ENCODE measurements around the gene WDR87.

WDR87 gene

GRCh38 chr19:37905946-37906868, at the start of gene WDR87:
Gene WDR87 (minus strand): TSS chr19:37906594. CDS start chr19:37898239, 8,355 bp downstream.
- peak; percentile 90 for DNase-seq

- no peak for DNase-seq
These were observed 49.6 kb upstream of the WDR87 start for GRCh38 chr19:37955986-37956385.

GRCh38 chr19:37954421-37954874, 48.1 kb upstream of the WDR87 start:
- DNase-seq = no peak

GRCh38 chr19:37953918-37954303, 47.5 kb upstream of the WDR87 start:
- DNase-seq = no peak

GRCh38 chr19:37953171-37953917, 47.0 kb upstream of the WDR87 start:
- DNase-seq = no peak

GRCh38 chr19:37951816-37952210, 45.4 kb upstream of the WDR87 start:
- no peak for DNase-seq

GRCh38 chr19:37950471-37951175, 44.2 kb upstream of the WDR87 start:
- no peak for DNase-seq

- DNase-seq = no peak
These were observed 42.0 kb upstream of the WDR87 start for GRCh38 chr19:37948362-37948761.

GRCh38 chr19:37947778-37948177, 41.4 kb upstream of the WDR87 start:
- DNase-seq = no peak

GRCh38 chr19:37946132-37946531, 39.7 kb upstream of the WDR87 start:
- no peak for DNase-seq

- DNase-seq = no peak
These were observed 37.1 kb upstream of the WDR87 start for GRCh38 chr19:37943480-37943879.

- DNase-seq = no peak
These were observed 36.1 kb upstream of the WDR87 start for GRCh38 chr19:37942516-37942902.

- no peak for DNase-seq
These were observed 35.6 kb upstream of the WDR87 start for GRCh38 chr19:37941782-37942515.

GRCh38 chr19:37938353-37938752, 32.0 kb upstream of the WDR87 start:
- DNase-seq = no peak

- DNase-seq = no peak
These were observed 30.5 kb upstream of the WDR87 start for GRCh38 chr19:37936886-37937285.

- DNase-seq = no peak
These were observed 29.8 kb upstream of the WDR87 start for GRCh38 chr19:37936166-37936565.

GRCh38 chr19:37935341-37935740, 28.9 kb upstream of the WDR87 start:
- DNase-seq = no peak

- DNase-seq = no peak
These were observed 27.6 kb upstream of the WDR87 start for GRCh38 chr19:37933937-37934358.

GRCh38 chr19:37932985-37933936, 26.9 kb upstream of the WDR87 start:
- no peak for DNase-seq

GRCh38 chr19:37931881-37932655, 25.7 kb upstream of the WDR87 start:
- DNase-seq = peak; percentile 89

GRCh38 chr19:37930416-37930815, 24.0 kb upstream of the WDR87 start:
- DNase-seq = no peak

All from NCI-H526 treated with DMSO at 0.1 percent for 48 hours (cell line).